Activated CD8-positive, alpha-beta memory T cell treated with anti-CD3 and anti-CD28 coated beads, Interleukin-2, amount 50 U/mL, for 24 hours (primary cell): Measurements from ENCODE around the gene CABLES2.
"Not testable (repeated sequence)": the region's sequence is repeated elsewhere in the genome, so short reads cannot be mapped to it uniquely, and the experiment has no call there.

Experiments
- DNase-seq: peaks from one replicate; pipeline ENCODE4 v3.0.0-alpha.2; 2020; ENCODE audit errors: extremely low read depth

Gene CABLES2

DNA sequence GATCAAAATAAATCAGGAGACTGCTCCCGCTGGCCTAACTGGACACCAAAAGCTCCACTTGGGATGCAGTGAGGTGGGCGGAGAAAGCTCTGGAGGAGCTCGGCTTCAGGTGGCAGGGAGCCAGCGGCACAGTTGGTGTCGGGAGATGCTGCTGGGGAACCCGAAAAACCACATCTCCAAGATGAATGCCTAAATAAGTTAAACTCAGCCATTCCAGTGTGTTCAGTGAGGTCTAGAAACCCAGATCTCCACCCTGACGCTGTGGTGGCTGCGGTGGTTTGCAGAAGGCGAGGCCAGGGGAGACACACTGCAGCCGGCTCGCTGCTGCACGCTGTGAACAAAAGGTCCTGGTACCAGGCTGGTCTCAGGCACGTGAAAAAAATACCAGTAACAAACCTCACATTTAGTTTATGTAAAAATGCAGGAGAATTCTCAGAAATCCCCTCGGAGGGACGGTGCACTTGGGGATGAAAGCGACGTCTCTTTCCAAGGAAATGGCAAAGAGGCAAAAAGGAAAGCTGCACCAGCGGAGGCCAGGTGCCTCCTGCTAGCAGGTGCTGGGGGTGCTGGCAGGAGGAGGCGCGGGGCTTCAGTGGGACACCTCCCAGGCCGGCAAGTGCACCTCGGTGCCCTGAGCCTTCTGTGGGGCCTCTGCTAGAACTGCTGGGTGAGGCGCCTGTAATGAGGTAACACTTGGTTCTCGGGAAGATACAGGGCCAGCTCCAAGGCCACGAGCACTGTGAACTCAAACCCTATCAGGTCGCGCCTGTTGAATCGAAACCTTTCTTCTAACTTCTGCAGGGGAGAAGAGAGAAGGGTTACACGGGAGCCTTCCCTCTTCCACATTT, 16.5 kb downstream of the CABLES2 start:
- DNase-seq = no peak

DNA sequence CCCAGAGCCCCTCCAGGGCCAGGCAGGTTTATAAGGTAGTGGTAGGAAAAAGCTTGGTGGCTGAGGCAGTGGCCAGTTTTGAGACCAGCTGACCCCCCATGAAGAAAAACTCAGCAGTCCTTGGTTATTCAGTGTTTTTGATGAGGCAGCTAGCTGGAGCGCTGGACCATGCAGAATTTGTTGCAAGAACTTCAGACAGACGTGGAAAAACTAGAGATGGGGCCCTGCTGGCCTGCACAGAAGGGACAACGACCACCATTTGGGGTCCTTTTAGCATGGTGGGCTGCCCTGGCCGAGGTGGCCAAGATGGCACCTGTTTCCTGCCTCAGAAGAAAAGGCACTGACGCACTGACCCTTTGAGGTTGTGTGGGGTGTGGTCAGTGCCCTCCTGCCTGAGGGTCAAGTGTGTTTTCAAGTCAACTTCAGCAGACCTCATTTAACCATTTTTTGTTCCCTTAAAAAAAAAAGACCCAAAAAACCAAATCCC, 17.4 kb downstream of the CABLES2 start:
- DNase-seq = no peak

DNA sequence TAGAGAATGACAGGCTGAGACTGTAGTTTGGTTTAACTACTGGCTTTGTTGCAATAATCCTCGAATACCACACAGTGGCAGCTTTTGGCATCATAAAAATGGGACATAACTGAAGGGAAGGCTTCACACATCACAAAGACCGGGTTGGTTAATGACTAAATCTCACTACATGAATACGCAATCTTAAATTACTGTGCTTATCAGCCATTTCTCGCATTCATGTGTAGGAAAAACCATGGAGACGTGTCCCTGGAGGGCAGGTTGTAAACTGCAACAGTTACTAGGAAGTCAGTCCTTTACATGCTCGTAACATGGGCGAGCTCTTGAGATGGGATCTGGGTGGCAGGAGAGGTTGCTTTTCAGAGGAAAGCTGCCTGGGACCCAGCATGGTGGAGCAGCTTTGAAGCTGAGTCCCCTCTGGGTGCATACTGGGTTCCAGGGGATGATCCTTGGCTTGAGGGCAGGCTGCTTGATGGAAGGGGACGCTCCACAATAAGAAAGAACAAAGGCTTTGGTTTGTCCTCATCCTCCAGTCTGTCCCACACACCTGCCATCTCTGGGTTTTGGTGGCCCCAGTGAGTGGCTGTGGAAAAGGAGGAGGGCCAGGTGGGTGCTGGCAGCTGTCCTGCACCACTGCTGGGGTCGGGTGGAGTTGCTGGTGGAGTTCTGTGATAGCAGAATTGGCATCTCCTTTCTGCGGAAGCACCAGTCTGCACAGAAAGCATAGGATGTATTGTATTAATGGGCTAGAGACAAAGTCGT, 18.1 kb downstream of the CABLES2 start:
- no peak for DNase-seq

DNA sequence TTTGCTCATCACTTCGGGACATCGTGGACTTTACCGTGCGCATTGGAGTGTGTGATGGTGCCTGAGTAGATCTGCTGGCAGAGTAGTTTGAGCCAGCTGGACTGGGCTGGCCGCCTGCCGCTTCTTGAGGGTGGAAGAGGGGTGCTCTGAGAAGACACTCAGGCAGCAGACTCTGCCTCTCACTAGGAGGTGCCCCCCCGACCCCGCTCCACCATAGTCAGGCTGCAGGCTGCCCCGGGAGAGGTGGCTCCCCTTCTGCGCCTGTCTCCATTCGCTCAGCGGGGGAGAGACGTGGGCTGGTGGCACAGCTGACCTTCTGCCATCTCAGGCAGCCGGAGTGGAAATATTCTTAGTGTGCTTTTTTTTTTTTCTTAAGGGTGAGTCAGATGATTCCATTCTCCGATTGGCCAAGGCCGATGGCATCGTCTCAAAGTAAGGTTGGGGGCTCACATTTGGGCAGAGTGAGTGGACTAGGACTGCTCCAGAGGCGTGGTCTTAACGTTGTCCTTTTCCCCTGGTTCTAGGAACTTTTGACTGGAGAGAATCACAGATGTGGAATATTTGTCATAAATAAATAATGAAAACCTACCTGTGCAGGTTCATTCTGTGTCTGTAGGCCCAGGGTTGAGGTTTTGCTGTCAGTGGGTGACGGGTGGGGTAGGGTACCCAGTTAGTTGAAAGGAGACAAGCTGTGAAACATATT, 19.0 kb downstream of the CABLES2 start:
- no peak for DNase-seq

DNA sequence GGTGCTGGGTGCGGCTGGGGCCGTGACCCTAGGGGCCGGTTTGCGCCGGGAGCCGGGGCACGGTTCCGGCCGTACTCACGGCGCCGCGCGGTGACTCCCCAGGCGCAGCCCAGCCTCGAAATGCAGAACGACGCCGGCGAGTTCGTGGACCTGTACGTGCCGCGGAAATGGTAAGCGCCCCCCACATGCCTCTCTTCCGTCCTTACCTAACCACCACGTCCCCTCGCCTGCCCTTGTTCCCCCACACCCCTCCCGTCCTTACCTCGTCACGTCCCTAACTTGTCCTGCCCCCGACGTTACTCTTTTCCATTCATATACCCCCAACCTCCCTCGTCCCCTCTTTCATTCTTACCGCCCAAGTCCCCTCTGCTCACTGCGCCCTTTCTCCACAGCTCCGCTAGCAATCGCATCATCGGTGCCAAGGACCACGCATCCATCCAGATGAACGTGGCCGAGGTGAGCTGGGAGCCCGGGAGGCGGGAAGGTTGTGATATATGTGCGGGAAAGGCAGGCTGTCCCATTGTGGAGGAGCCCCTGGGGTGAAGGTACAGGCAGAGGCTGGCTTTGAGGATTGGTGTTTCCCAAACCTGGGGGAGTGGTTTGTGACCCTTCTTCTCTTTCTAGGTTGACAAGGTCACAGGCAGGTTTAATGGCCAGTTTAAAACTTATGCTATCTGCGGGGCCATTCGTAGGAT, 19.7 kb downstream of the CABLES2 start:
- no peak for DNase-seq

DNA sequence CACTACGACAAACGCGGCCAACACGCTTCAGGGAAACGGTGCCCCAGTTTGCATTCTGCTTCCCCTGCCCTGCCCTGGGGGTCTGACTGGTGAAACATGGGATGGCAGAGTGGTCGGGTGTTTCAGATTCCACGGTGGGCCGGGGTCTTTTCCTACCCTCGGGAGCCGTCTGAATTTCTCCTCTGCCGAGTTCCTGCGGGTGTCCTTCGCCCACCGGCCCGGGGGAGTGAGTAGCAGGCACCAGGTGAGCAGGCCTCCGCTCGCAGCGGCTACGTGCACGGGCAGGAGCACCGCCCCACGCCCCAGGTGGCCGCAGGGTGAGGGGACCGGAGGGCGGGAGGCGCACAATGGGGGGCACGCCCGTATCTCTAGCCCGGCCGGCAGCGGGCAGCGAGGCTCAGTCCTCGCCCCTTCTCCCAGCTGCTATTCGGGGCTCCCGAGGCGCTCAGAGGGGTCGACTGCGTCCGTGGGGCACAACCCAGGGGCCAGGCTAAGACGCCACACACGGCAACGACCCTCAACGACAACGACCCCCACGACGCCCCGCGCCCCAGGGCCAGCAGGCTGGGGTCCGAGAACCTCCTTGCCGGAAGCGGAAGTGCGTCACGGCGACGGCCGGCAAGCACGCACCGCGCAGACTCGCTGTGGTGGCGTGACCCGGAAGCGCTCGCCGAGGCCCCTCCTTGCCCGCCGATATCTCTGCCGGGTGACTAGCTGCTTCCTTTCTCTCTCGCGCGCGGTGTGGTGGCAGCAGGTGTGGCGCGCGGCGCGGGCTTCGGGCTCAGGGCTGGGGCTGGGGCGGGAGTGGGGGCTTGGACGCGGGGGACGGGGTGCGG, 20.5 kb downstream of the CABLES2 start, which contains the start of gene RPS21:
TSS of gene RPS21 (plus strand) at position 721 of the 836 bp plus-strand sequence. CDS start 236 bp downstream, outside the sequence.
- DNase-seq = peak; percentile 78

DNA sequence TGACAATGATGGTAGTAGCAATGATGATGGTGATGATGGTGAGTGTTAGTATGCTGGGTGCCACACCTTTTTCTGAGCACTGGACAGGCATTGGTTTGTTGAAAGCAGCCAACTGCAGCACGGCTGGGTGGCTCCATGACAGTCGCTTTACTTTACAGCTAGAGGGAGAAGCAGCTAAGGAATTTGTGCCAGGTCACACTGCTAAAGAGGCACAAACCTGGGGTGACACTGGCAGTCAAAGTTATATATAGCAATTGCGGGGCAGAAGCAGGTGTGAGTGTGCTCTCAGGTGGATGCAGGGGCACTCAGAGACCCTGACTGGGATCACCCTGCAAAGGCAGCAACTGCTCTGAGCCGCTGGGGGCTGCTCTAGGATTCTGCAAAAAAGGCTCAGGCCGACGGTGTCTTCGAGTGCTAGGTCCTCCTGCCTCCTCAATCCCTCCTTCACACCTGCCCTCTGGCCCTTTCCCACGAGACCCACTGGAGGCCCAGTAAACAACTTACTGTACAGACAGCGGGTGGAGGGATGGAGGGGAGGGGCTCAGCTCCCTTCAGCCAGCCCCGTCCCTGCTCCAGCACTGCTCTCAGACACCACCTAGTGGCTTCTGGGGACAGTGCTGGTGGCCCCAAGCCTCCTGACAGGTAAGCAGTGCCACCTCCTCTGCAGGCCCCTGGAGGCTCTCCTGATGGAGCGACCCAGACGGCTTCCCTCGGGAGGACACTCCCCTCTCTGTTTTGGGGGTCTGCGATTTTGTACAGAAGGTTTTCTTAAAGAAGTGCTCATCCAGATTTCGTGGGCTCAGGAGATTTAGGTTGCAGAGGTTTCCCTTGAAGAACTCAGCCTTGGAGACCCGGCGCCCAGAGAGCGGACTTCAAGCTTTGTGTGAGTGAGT, 24.5 kb downstream of the CABLES2 start:
- DNase-seq = peak; percentile 51

DNA sequence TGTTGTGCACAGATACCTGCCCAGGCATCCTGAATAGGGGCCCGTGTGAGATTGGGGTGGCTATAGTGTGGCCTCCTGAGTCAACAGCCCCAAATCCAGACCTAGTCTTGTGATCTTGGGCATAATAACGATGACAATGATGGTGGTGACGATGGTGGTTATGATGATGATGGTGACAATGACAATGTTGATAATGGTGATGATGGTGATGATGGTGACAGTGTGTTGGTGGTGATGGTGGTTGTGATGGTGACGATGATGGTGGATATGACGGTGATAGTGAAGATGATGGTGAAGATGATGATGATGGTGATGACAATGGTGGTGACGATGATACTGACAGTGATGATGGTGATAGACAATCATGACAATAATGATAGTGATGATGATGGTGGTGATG, 25.2 kb downstream of the CABLES2 start:
- no peak for DNase-seq

DNA sequence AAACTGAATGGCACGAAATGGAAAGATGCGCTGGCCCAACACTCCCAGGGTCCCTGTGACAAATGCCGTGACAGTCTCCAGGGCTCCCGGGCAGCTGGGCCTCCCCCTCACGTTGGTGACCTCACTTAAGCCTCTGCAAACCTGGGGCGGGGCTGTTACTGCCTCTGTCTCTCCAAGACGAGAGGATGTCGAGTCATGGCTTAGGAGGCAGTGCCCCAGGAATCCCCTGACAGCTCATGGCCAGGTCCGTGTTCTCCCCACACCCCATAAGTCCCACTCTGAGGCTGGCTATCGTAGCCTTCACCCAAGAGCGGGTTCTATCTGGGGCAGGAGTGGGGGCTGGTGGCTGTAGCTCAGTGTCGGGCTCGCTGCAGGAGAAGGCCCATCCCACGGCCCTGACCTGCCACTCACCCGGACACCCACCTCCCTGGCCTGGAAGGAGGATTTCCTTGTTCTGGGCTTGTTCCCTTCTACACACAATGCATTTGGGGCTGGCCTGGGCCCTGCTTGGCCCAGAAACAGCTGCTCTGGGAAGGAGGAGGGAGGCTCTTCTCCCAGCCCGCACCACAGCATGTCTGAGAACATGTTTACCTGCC, 25.8 kb downstream of the CABLES2 start:
- DNase-seq = no peak

DNA sequence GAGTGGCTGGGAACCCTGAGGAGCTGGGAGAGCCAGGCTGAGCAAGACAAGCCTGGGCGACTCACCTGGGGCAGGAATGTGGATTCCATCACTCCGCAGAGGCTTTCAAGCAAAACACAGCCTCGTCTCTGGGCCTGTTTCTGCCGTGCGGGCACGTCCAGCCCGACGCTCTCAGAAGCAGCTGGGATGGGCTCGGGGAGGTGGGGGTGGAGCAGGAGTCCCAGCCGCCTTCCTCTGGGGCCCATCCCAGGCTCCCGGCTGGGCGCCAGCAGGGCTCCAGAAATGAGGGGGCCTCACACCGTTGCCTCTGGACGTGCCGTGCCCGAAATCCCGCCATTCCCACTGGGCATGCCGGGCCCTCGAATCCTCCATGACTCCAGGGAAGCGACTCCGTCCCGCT, 28.9 kb downstream of the CABLES2 start:
- no peak for DNase-seq

DNA sequence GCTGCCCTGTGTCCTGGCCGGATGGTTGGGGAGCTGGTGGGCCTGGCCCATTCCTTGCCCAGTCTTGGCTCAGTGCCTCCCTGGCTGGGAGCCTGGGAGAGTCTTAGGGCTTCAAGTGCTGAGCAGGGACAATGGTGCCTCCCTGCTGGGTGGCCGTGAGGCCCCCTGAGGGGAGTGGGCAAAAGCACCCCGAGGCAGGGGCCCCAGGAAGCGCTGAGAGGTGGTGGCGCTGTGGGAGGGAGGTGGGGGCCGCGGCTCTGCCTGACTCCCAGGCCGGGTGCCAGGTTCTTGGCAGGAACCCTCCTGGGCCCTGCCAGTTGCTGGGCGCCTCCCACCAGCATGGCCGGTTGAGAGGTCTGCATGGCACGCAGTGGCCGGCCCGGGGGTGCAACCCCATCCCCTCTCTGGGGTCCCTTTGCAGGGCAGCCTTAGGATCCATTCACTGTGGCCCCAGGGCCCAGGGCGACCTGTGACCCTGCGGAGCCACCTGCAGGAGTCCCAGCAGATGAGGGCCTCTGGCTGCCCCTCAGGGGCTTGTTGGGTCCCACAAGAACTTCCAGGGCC, 29.4 kb downstream of the CABLES2 start:
- no peak for DNase-seq

DNA sequence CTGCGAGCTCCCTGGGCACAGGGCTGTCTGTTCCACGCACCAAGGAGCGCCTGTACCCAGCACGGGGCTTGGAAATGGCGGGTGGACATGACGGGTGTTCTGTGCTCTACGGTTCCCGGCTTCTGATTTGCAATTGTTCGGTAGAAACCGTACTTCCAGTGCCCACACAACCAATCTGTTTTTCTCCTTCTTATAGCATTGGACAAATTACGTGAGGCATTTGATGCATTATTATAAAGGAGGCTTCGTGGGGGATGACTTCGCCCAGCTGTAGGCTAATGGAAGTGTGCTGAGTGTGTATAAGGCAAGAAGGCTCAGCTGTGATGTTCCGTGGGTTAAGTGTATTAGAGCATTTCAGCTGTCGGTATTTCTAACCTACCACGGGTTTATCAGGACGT, 30.0 kb downstream of the CABLES2 start:
- DNase-seq = no peak

DNA sequence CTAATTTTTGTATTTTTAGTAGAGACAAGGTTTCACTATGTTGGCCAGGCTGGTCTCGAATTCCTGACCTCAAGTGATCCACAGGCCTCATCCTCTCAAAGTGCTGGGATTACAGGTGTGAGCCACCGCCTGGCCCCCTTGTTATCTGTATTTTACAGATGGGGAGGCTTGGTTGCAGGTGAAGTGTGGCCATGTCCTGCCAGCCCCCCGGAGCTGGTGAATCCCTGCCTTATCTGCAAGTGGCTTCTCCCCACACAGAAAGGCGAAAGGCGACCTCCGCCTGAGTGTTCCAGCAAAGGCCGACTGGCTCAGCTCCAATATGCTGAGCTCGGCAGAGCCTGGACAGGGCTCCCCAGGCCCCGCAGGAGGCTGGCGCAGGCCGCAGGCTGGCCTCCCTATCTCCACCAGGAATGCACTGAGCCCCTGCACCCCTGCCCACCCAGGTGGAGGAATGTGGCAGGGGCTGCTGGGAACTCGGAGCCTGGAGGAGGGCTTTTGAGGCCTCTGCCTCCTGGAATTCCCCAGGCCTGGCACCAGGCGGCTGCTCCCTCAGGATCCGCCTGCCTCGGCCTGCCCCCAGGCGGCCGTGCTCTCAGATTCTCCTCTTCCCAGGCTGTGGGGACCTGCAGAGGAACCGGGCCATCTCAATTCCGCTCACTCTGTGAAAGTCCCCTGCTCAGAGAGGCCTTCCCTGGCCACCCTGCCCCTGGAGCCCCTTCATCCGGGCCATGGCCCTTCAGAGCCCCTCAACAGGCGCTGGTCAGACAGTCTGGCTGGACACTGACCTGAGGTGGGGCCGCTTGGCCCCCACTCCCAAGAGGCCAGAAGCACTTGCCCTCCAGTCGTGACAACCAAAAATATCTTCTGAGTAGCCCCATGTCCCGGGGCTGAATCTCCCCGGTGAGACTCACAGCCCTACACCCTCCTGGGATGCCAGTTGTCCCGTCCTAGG, 30.7 kb downstream of the CABLES2 start:
- no peak for DNase-seq

DNA sequence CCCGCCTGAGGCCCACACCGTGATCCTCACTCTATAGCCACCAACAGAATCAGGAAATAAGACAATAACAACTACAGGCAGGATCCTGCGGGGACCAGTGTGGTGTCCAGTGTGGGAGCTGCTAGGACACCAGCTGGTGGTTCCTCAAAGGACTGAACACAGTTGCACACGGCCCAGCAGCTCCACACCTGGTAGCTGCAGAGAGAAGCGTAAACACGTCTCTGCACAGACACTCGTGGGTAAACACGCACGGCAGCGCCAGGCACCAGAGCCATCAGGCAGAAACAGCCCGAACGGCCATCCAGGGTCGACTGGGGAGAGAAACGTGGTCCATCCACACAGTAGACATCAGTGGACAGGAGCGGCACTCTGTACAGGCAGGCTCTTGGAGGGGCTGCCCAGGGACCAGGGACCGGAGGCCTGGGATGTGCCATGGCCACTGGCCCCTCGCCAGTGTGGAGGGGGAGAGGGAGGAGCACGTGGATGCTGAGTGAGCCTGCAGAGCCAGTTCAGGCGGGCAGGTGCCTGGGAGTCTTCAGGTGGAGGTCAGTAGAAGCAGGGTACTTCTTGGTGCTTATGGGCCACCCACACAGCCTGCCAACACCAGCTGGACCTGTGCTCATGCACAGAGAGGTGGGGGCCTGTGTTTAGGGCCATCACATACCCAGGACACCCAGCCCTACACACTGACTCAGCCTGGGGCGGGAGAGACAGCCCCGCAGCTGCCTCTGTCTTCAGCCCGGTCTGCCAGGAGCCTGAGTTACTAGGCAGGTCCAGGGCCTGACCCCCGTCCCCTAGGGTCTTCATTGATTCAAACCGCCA, 32.5 kb downstream of the CABLES2 start:
- DNase-seq = no peak

DNA sequence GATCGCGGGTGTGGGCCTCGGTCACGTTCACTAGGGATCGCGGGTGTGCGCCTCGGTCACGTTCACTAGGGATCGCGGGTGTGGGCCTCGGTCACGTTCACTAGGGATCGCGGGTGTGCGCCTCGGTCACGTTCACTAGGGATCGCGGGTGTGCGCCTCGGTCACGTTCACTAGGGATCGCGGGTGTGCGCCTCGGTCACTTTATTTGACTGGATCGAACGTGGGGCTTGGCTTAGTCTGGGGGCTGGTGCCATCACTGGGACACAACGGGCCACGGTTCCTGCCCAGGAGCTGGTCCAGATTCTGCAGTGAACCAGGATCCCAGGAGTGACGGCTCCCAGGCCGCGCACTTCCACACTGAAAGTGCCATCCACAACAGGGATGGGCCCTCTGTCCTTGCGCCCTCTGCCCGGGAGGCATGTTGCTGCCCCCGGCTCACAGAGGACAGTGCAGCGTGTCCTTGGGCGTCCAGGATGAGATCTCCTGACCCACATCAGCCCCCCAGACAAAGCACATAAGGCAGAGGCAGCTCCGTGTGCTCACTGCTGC, 33.4 kb downstream of the CABLES2 start:
- DNase-seq = not testable (repeated sequence)
